GM19463 (cell line): ENCODE data around the gene LGALS1.
A peak's percentile ranks its signal among the peaks of the same experiment; 100 is the strongest.
"Not testable (repeated sequence)": the region's sequence is repeated elsewhere in the genome, so short reads cannot be mapped to it uniquely, and the experiment has no call there.

Experiments used
- ATAC-seq: cut with Tn5 transposase; IDR thresholded peaks from one replicate; pipeline ENCODE4 v1.9.1; 2021; ENCODE audit warnings: mild to moderate bottlenecking, moderate library complexity; ENCODE audit not compliant: unreplicated experiment

The LGALS1 gene

GRCh38 chr22:37639070-37639760 lies 36.2 kb upstream of the LGALS1 start, which contains the start of gene SH3BP1:
Gene SH3BP1, plus strand, starts transcription at chr22:37639669. Its CDS starts 119 bp downstream, at chr22:37639788.
- peak; percentile 41 for ATAC-seq

- ATAC-seq: no peak
These were observed 35.5 kb upstream of the LGALS1 start for GRCh38 chr22:37639771-37640590.

GRCh38 chr22:37640591-37641560 lies 34.6 kb upstream of the LGALS1 start:
- no peak for ATAC-seq

- no peak for ATAC-seq
These were observed 33.9 kb upstream of the LGALS1 start for GRCh38 chr22:37641561-37641949.

GRCh38 chr22:37643225-37643847 lies 32.1 kb upstream of the LGALS1 start:
- ATAC-seq: no peak

GRCh38 chr22:37647317-37647716 lies 28.1 kb upstream of the LGALS1 start:
- no peak for ATAC-seq

GRCh38 chr22:37647928-37648327 lies 27.5 kb upstream of the LGALS1 start:
- ATAC-seq: no peak

- ATAC-seq: no peak
These were observed 24.8 kb upstream of the LGALS1 start for GRCh38 chr22:37650463-37651136.

GRCh38 chr22:37654563-37655251 lies 20.7 kb upstream of the LGALS1 start:
- ATAC-seq: no peak

- ATAC-seq: no peak
These were observed 20.2 kb upstream of the LGALS1 start for GRCh38 chr22:37655252-37655563.

GRCh38 chr22:37656583-37656982 lies 18.9 kb upstream of the LGALS1 start:
- ATAC-seq: not testable (repeated sequence)

- no peak for ATAC-seq
These were observed 17.8 kb upstream of the LGALS1 start for GRCh38 chr22:37657590-37658132.

- ATAC-seq: peak; percentile 88
These were observed 17.0 kb upstream of the LGALS1 start, which contains the start of gene PDXP for GRCh38 chr22:37658133-37659065. Gene PDXP, plus strand, starts transcription at chr22:37658723. Its CDS starts 60 bp downstream, at chr22:37658783.

- ATAC-seq: peak; percentile 3
These were observed 16.2 kb upstream of the LGALS1 start for GRCh38 chr22:37659066-37659896.

- no peak for ATAC-seq
These were observed 15.3 kb upstream of the LGALS1 start for GRCh38 chr22:37659897-37660708.

- no peak for ATAC-seq
These were observed 14.8 kb upstream of the LGALS1 start for GRCh38 chr22:37660709-37661045.
